H9 (cell line): ENCODE measurements around the gene EIF2B5. TPM values are rescaled to one million over a fixed set of nuclear protein-coding genes. Genes with fewer than 3 reads are reported as not detected.

Source experiments
- DNase-seq: peaks from one replicate; pipeline ENCODE4 v3.0.0-alpha.2; 2017
- H2AFZ ChIP-seq: one replicate; pipeline ENCODE4 v1.6.1; 2013; ENCODE audit warnings: mild to moderate bottlenecking, low read length, control low read depth, moderate library complexity
- H2AK5ac ChIP-seq: 2 replicates; pipeline ENCODE4 v1.6.1; 2013; ENCODE audit warnings: low read length, control low read depth, mixed read lengths; ENCODE audit not compliant: insufficient read length
- H2BK120ac ChIP-seq: one replicate; pipeline ENCODE4 v1.6.1; 2013; ENCODE audit warnings: low read depth, mild to moderate bottlenecking, low read length, control low read depth, inconsistent platforms; ENCODE audit not compliant: poor library complexity, severe bottlenecking
- H2BK12ac ChIP-seq: 2 replicates; pipeline ENCODE4 v1.6.1; 2013; ENCODE audit warnings: low read length, control low read depth, mixed read lengths, low read depth; ENCODE audit not compliant: insufficient read length
- H2BK15ac ChIP-seq: 2 replicates; pipeline ENCODE4 v1.6.1; 2013; ENCODE audit warnings: low read depth, low read length, control low read depth
- H2BK20ac ChIP-seq: one replicate; pipeline ENCODE4 v1.6.1; 2013; ENCODE audit warnings: low read depth, mild to moderate bottlenecking, low read length, control low read depth, inconsistent platforms; ENCODE audit not compliant: poor library complexity, severe bottlenecking
- H2BK5ac ChIP-seq: 2 replicates; pipeline ENCODE4 v1.6.1; 2013; ENCODE audit warnings: low read length, control low read depth, mixed read lengths; ENCODE audit not compliant: insufficient read length
- H3K14ac ChIP-seq: 2 replicates; pipeline ENCODE4 v1.6.1; 2013; ENCODE audit warnings: low read length, control low read depth; ENCODE audit not compliant: insufficient read depth
- H3K18ac ChIP-seq: 2 replicates; pipeline ENCODE4 v1.6.1; 2013; ENCODE audit warnings: low read depth, mild to moderate bottlenecking, mixed read lengths, low read length, control low read depth; ENCODE audit not compliant: insufficient read length
- H3K23ac ChIP-seq: 2 replicates; pipeline ENCODE4 v1.6.1; 2013; ENCODE audit warnings: low read length, control low read depth, mixed read lengths, low read depth; ENCODE audit not compliant: insufficient read length
- H3K23me2 ChIP-seq: 2 replicates; pipeline ENCODE4 v1.6.1; 2013; ENCODE audit warnings: low read depth, mild to moderate bottlenecking, mixed read lengths, low read length, control low read depth; ENCODE audit not compliant: insufficient read length, poor library complexity, severe bottlenecking
- H3K27ac ChIP-seq: 2 replicates; pipeline ENCODE4 v1.5.1; 2013; ENCODE audit warnings: low read length, control low read depth, mixed read lengths, low read depth; ENCODE audit not compliant: insufficient read length
- H3K27me3 ChIP-seq: 2 replicates; pipeline ENCODE4 v1.6.1; 2013; ENCODE audit warnings: low read length, control low read depth, inconsistent platforms; ENCODE audit not compliant: insufficient read depth
- H3K4ac ChIP-seq: 2 replicates; pipeline ENCODE4 v1.6.1; 2013; ENCODE audit warnings: low read depth, mild to moderate bottlenecking, control low read depth, inconsistent platforms, low read length, moderate library complexity
- H3K4me1 ChIP-seq: 2 replicates; pipeline ENCODE4 v1.6.1; 2013; ENCODE audit warnings: low read length, control low read depth, inconsistent platforms; ENCODE audit not compliant: insufficient read depth
- H3K4me2 ChIP-seq: 2 replicates; pipeline ENCODE4 v1.6.1; 2013; ENCODE audit warnings: low read length, control low read depth, mixed read lengths; ENCODE audit not compliant: insufficient read length, insufficient read depth
- H3K56ac ChIP-seq: 2 replicates; pipeline ENCODE4 v1.6.1; 2013; ENCODE audit warnings: low read depth, mild to moderate bottlenecking, mixed read lengths, low read length, control low read depth; ENCODE audit not compliant: insufficient read length
- H3K79me1 ChIP-seq: 2 replicates; pipeline ENCODE4 v1.6.1; 2013; ENCODE audit warnings: low read depth, mild to moderate bottlenecking, moderate library complexity, low read length, control low read depth, inconsistent platforms; ENCODE audit not compliant: insufficient read depth, poor library complexity, severe bottlenecking
- H3K79me2 ChIP-seq: 2 replicates; pipeline ENCODE4 v1.6.1; 2013; ENCODE audit warnings: low read length, control low read depth, inconsistent platforms; ENCODE audit not compliant: insufficient read depth
- H3K9ac ChIP-seq: 2 replicates; pipeline ENCODE4 v1.6.1; 2013; ENCODE audit warnings: low read length, control low read depth, mixed read lengths; ENCODE audit not compliant: insufficient read length; ENCODE audit errors: extremely low read depth
- H3K9me3 ChIP-seq: one replicate; pipeline ENCODE4 v1.6.1; 2013; ENCODE audit warnings: low read depth, low read length, inconsistent platforms; ENCODE audit not compliant: control insufficient read depth
- H3T11ph ChIP-seq: one replicate; pipeline ENCODE4 v1.6.1; 2013; ENCODE audit warnings: mild to moderate bottlenecking, low read length, control low read depth, inconsistent platforms
- H4K20me1 ChIP-seq: one replicate; pipeline ENCODE4 v1.6.1; 2013; ENCODE audit not compliant: control insufficient read depth, insufficient read length, insufficient read depth
- H4K5ac ChIP-seq: 2 replicates; pipeline ENCODE4 v1.6.1; 2013; ENCODE audit warnings: low read depth, mild to moderate bottlenecking, mixed read lengths, low read length, control low read depth; ENCODE audit not compliant: insufficient read length
- H4K8ac ChIP-seq: replicated peaks from 2 replicates; pipeline ENCODE4 v1.6.1; 2013; ENCODE audit warnings: low read length, control low read depth, mixed read lengths, low read depth; ENCODE audit not compliant: insufficient read length
- H4K91ac ChIP-seq: 2 replicates; pipeline ENCODE4 v1.6.1; 2013; ENCODE audit warnings: low read depth, mild to moderate bottlenecking, moderate library complexity, mixed read lengths, low read length, control low read depth; ENCODE audit not compliant: insufficient read length
- H3K27ac Mint-ChIP-seq, 3 experiments: 2 replicates in 2 of 3; 3 replicates in 1 of 3; pipeline ENCODE4 v1.8.0; 2020 to 2021; ENCODE audit warnings: mixed read lengths in 3 of 3, mild to moderate bottlenecking in 1 of 3, moderate library complexity in 1 of 3
- H3K27me3 Mint-ChIP-seq: 2 replicates; pipeline ENCODE4 v1.8.0; 2021; ENCODE audit warnings: low read depth, mild to moderate bottlenecking, moderate library complexity, mixed read lengths
- H3K36me3 Mint-ChIP-seq, 3 experiments: 2 replicates in 2 of 3; 3 replicates in 1 of 3; pipeline ENCODE4 v1.8.0; 2020 to 2021; ENCODE audit warnings: low read depth in 3 of 3, mixed read lengths in 3 of 3; ENCODE audit not compliant: insufficient read depth in 1 of 3
- H3K4me1 Mint-ChIP-seq, 2 experiments: 2 replicates each; pipeline ENCODE4 v1.8.0; 2020; ENCODE audit warnings: mixed read lengths in 2 of 2
- H3K4me3 Mint-ChIP-seq, 2 experiments: 2 replicates in 1 of 2; 3 replicates in 1 of 2; pipeline ENCODE4 v1.8.0; 2020 to 2021; ENCODE audit warnings: mild to moderate bottlenecking in 2 of 2, mixed read lengths in 2 of 2, moderate library complexity in 1 of 2
- H3K9me3 Mint-ChIP-seq, 2 experiments: 2 replicates in 1 of 2; 3 replicates in 1 of 2; pipeline ENCODE4 v1.8.0; 2020; ENCODE audit warnings: mild to moderate bottlenecking in 2 of 2, mixed read lengths in 2 of 2, moderate library complexity in 1 of 2
- CTCF ChIP-seq: fragments of 200-600 bp; sonication (generic); conservative IDR thresholded peaks from 3 replicates; pipeline ENCODE4 v1.8.0; 2021; ENCODE audit warnings: antibody characterized with exemption, mild to moderate bottlenecking
- WGBS: extraction: QIAGEN DNeasy Blood & Tissue Kit; methylation state at CpG from one replicate; pipeline ENCODE4 v1.1.7; 2013; ENCODE audit warnings: missing lambda C conversion rate, low lambda C conversion rate, mixed read lengths; ENCODE audit not compliant: insufficient read length; ENCODE audit errors: extremely low coverage; 5-methylcytosine and 5-hydroxymethylcytosine counted together
- total RNA-seq: library from RNA; stranded (reverse); gene quantifications from 2 replicates; pipeline ENCODE4 v1.2.1, GENCODE V29; 2021

Gene EIF2B5
- total RNA-seq, 1 experiment from 2014 or later = 42.0 TPM

- Histone ChIP-seq H2AFZ (no peak overlapping the region), H2AK5ac (no peak overlapping the region), H3K14ac (no peak overlapping the region), H4K5ac (no peak overlapping the region), H3K9ac (no peak overlapping the region), H3K4me2 (no peak overlapping the region), H2BK5ac (no peak overlapping the region), H2BK120ac (no peak overlapping the region), H3K79me2 (no peaks in the 10 kb centered on the region; the same call in 1 of the 2 replicates), H4K8ac (no peak overlapping the region), H3K27ac (no peak overlapping the region), H3K23me2 (no peaks in the 10 kb centered on the region), H3K18ac (no peak overlapping the region), H4K91ac (no peak overlapping the region), H2BK12ac (no peak overlapping the region), H3K9me3 (no peaks in the 10 kb centered on the region), H2BK15ac (no peak overlapping the region), H3K27me3 (no peaks in the 10 kb centered on the region), H3K79me1 (peaks cover 10% of the 10 kb centered on the region), H3K4me1 (no peaks in the 10 kb centered on the region), H3T11ph (no peak overlapping the region), H4K20me1 (no peaks in the 10 kb centered on the region), H3K56ac (no peak overlapping the region), H3K23ac (no peak overlapping the region), H3K4ac (no peak overlapping the region), H2BK20ac (no peak overlapping the region)
- DNase-seq = no peak
- H3K36me3 Mint-ChIP-seq = peaks cover 24 to 76% (median 43%) of the 10 kb centered on the region in 3 experiments; a peak in 6 of 7 replicates
- no peak overlapping the region for H3K4me3 Mint-ChIP-seq
- no CpG with 5 or more reads among the region's 7 CpGs for WGBS
- no peaks in the 10 kb centered on the region for H3K4me1 Mint-ChIP-seq
- H3K9me3 Mint-ChIP-seq = no peaks in the 10 kb centered on the region
- no peak for TF ChIP-seq CTCF
- no peaks in the 10 kb centered on the region for H3K27me3 Mint-ChIP-seq
- no peak overlapping the region for H3K27ac Mint-ChIP-seq
These were observed 7.0 kb downstream of the EIF2B5 start for GRCh38 chr3:184142199-184142598.
